BE2C (cell line): ENCODE measurements around the gene SNAP91.

Experiments
- DNase-seq: peaks from one replicate; pipeline ENCODE4 v3.0.0-alpha.2; 2020
- H3K27me3 ChIP-seq: fragments of 250-450 bp; sonication (Bioruptor Pico); 2 replicates; pipeline ENCODE4 v1.5.1; 2020; ENCODE audit warnings: mild to moderate bottlenecking
- H3K36me3 ChIP-seq: fragments of 250-450 bp; sonication (Bioruptor Pico); 2 replicates; pipeline ENCODE4 v1.5.1; 2020; ENCODE audit warnings: mild to moderate bottlenecking
- H3K4me1 ChIP-seq: fragments of 250-450 bp; sonication (Bioruptor Pico); 2 replicates; pipeline ENCODE4 v1.5.1; 2020
- H3K4me3 ChIP-seq: 2 replicates; pipeline ENCODE4 v1.5.1; 2011; ENCODE audit warnings: low read depth, low read length
- H3K9me3 ChIP-seq: fragments of 250-450 bp; sonication (Bioruptor Pico); 2 replicates; pipeline ENCODE4 v1.5.1; 2020
- TF ChIP-seq, protein P1 (sequence below): IDR thresholded peaks from 2 replicates; pipeline ENCODE4 v1.5.1; 2012; ENCODE audit warnings: mild to moderate bottlenecking, low read depth, low read length

SNAP91 gene

DNA sequence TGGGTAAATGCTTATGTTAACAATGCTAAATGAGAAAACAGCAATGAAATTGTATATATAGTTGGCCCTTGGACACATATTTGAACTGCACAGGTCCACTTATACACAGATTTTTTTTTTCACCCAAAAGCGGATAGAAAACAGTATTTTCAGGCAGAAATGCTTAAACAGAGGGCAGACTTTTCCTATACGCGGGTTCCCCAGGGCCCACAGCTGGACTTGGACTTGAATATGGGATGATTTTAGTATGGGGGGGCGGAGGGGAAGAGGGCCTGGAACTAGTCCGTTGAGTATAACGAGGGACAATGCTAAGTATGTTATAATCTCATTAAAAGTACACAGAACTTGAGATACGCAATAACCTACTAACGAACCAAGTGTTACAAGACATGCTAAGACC lies 197.6 kb downstream of the SNAP91 start:
- Histone ChIP-seq H3K9me3 (no peaks in the 10 kb centered on the region), H3K27me3 (no peaks in the 10 kb centered on the region), H3K4me1 (peaks cover 2% of the 10 kb centered on the region; the same call in 1 of the 2 replicates), H3K36me3 (no peaks in the 10 kb centered on the region), H3K4me3 (no peak overlapping the region)
- no peak for DNase-seq
- TF ChIP-seq, protein P1, sequence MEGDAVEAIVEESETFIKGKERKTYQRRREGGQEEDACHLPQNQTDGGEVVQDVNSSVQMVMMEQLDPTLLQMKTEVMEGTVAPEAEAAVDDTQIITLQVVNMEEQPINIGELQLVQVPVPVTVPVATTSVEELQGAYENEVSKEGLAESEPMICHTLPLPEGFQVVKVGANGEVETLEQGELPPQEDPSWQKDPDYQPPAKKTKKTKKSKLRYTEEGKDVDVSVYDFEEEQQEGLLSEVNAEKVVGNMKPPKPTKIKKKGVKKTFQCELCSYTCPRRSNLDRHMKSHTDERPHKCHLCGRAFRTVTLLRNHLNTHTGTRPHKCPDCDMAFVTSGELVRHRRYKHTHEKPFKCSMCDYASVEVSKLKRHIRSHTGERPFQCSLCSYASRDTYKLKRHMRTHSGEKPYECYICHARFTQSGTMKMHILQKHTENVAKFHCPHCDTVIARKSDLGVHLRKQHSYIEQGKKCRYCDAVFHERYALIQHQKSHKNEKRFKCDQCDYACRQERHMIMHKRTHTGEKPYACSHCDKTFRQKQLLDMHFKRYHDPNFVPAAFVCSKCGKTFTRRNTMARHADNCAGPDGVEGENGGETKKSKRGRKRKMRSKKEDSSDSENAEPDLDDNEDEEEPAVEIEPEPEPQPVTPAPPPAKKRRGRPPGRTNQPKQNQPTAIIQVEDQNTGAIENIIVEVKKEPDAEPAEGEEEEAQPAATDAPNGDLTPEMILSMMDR = no peak

DNA sequence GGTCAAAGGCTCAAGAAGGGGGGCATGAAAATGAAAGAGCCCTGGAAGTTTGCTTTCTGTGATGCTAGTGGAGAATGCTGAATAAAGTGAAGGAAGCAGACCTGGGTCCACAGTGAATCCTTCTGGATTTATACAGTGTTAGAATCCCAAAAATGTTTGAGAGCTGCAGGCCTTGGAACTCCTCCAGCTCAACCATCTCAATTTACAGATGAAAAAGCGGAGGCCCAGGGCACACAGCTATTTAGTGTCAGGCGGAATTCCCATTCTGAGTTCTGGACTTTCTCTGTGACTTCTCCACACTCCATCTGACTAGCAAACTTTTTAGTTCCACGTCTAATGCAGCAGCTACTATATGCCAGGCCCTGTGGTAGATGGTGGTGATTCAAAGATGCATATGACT lies 198.1 kb downstream of the SNAP91 start:
- Histone ChIP-seq H3K36me3 (no peaks in the 10 kb centered on the region), H3K4me1 (peaks cover 2% of the 10 kb centered on the region; the same call in 1 of the 2 replicates), H3K27me3 (no peaks in the 10 kb centered on the region), H3K4me3 (no peak overlapping the region), H3K9me3 (no peaks in the 10 kb centered on the region)
- DNase-seq = no peak
- TF ChIP-seq, protein P1 = no peak

DNA sequence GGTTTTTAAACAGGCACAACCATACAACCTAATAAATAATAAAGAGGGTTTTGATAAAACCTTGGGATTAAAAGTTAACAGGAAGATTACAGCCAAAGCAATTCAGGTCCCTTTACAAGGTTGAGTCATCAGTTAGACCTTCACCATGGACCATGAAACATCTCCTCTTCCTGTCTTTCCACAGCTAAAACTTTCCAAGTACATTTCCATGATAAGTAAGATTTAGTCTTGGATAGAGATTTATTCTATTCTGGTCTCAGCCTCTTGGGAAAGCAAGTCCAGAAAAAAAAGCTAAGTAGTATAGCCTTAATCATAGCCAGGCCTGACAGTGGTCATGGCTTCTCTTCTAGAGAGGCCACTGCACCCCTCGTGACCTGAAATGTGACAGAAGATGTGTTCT lies 199.5 kb downstream of the SNAP91 start:
- no peak overlapping the region for H3K4me3 ChIP-seq
- DNase-seq = no peak
- TF ChIP-seq, protein P1 = no peak
- H3K36me3 ChIP-seq = no peaks in the 10 kb centered on the region
- no peaks in the 10 kb centered on the region for H3K27me3 ChIP-seq
- peaks cover 2% of the 10 kb centered on the region; the same call in 1 of the 2 replicates for H3K4me1 ChIP-seq
- no peaks in the 10 kb centered on the region for H3K9me3 ChIP-seq

DNA sequence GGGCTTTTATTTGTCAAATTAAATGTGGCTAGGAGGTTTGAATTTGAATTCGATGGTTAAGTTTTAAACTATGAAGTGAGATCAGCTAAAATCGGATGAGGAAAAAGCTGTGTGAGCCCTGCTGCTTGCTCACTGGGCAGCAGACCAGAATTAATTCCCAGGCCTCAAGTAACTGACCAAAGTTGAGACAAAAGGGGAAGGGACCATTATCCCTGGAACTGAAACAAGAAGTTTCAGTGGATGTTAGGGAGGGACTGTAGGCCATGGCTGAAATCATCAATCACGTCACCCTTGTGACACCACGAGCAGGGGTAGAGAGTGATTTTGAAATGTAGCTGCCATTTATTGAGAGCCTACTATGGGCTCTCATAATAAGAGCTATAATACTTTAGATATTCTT lies 203.5 kb downstream of the SNAP91 start:
- no peak for DNase-seq
- Histone ChIP-seq H3K4me3 (no peak overlapping the region), H3K27me3 (no peaks in the 10 kb centered on the region), H3K9me3 (no peaks in the 10 kb centered on the region), H3K36me3 (no peaks in the 10 kb centered on the region), H3K4me1 (peaks cover 2% of the 10 kb centered on the region; the same call in 1 of the 2 replicates)
- TF ChIP-seq, protein P1 = no peak
